Esophagus muscularis mucosa (tissue), 4 donors: Measurements from ENCODE around the gene IRX3. TPM values are rescaled to one million over a fixed set of nuclear protein-coding genes. Genes with fewer than 3 reads are reported as not detected.

Experiments
- DNase-seq: peaks from one replicate; pipeline ENCODE4 v3.0.0-alpha.2; 2017; ENCODE audit errors: extremely low spot score
- H3K27ac ChIP-seq, 4 donors: fragments of 200-600 bp; sonication (generic); replicated peaks in 1 of 4; 1 replicate in 3 of 4; 2 replicates in 1 of 4; pipeline ENCODE4 v1.5.1; 2016 to 2019; ENCODE audit warnings: mild to moderate bottlenecking in 1 of 4
- H3K27me3 ChIP-seq, 4 donors: fragments of 200-600 bp; sonication (generic); one replicate each; pipeline versions ENCODE4 v1.5.1 to v1.6.0; 2016 to 2019
- H3K36me3 ChIP-seq, 4 donors: fragments of 200-600 bp; sonication (generic); one replicate each; pipeline ENCODE4 v1.5.1; 2016 to 2019
- H3K4me1 ChIP-seq, 4 donors: fragments of 200-600 bp; sonication (generic); one replicate each; pipeline ENCODE4 v1.5.1; 2016 to 2019
- H3K4me3 ChIP-seq, 4 donors: fragments of 200-600 bp; sonication (generic); 1 replicate in 2 of 4; 2 replicates in 2 of 4; pipeline ENCODE4 v1.5.1; 2016 to 2019; ENCODE audit warnings: mild to moderate bottlenecking in 4 of 4, moderate library complexity in 1 of 4
- H3K9me3 ChIP-seq, 4 donors: fragments of 200-600 bp; sonication (generic); 1 replicate in 3 of 4; 2 replicates in 1 of 4; pipeline ENCODE4 v1.5.1; 2016 to 2019
- CTCF ChIP-seq, 3 experiments: fragments of 200-600 bp in 2 of 3; fragments of 450-650 bp in 1 of 3; sonication (generic) in 2 of 3; IDR thresholded peaks; one replicate each; pipeline ENCODE4 v1.5.1; 2017 to 2019; ENCODE audit warnings: antibody characterized with exemption in 3 of 3, mild to moderate bottlenecking in 2 of 3, moderate library complexity in 1 of 3
- EP300 ChIP-seq: sonication (generic); formaldehyde crosslinking; IDR thresholded peaks from one replicate; pipeline ENCODE4 v1.6.1; 2017; ENCODE audit warnings: antibody characterized with exemption
- POLR2A ChIP-seq: fragments of 450-650 bp; IDR thresholded peaks from one replicate; pipeline ENCODE4 v1.6.1; 2017; ENCODE audit warnings: antibody characterized with exemption, moderate library complexity, mild to moderate bottlenecking, low read depth
- POLR2AphosphoS5 ChIP-seq, 2 donors: sonication (generic); formaldehyde crosslinking; IDR thresholded peaks; one replicate each; pipeline ENCODE4 v1.6.1; 2017; ENCODE audit warnings: antibody characterized with exemption in 2 of 2
- WGBS: methylation state at CpG from one replicate; pipeline ENCODE4 v1.1.5; 2018; 5-methylcytosine and 5-hydroxymethylcytosine counted together
- intact Hi-C: fragments of 100-400 bp; cut with DNase I; formaldehyde crosslinking; loops from one replicate; pipeline ENCODE4 v1.15.1; 2023
- total RNA-seq, 4 donors: library from RNA; depleted of rRNA; stranded (reverse); fragments of >200 nt; gene quantifications; one replicate each; pipeline versions ENCODE4 v1.1.0 to v1.2.1, GENCODE V29; 2016

Gene IRX3
- total RNA-seq, 4 donors from 2014 or later, result 0.39 to 1.7 (median 1.1) TPM

- H3K27me3 ChIP-seq, result peaks cover 0 to 23% (median 0%) of the 10 kb centered on the region in 4 donors
- H3K9me3 ChIP-seq, result no peaks in the 10 kb centered on the region
- WGBS, result 84% methylated on average over 3 of the region's 4 CpGs
- no peak for DNase-seq
- H3K36me3 ChIP-seq, result no peaks in the 10 kb centered on the region
- no peak overlapping the region for H3K4me3 ChIP-seq
- intact Hi-C loops, result no loop called here
- peaks cover 0 to 11% (median 8%) of the 10 kb centered on the region in 4 donors for H3K4me1 ChIP-seq
- no peak overlapping the region for H3K27ac ChIP-seq
- TF ChIP-seq EP300 (no peak), POLR2AphosphoS5 (IDR thresholded peaks at IDR 0.05) (no peak), CTCF (IDR thresholded peaks at IDR 0.05) (no peak), POLR2A (no peak)
Observed at GRCh38 chr16:54242199-54242598, 44.4 kb downstream of the IRX3 start.

- WGBS, result 93% methylated on average over 6 of the region's 6 CpGs
Observed at GRCh38 chr16:54241525-54241924, 45.1 kb downstream of the IRX3 start.

GRCh38 chr16:54240271-54241129 lies 46.1 kb downstream of the IRX3 start:
- H3K27me3 ChIP-seq, result peaks cover 0 to 14% (median 0%) of the 10 kb centered on the region in 4 donors
- no peak for DNase-seq
- H3K4me3 ChIP-seq, result no peak overlapping the region
- H3K27ac ChIP-seq, result peak overlapping the region in 2 of 4 donors; percentile 24 to 29
- no peaks in the 10 kb centered on the region for H3K9me3 ChIP-seq
- intact Hi-C loops, result no loop called here
- WGBS, result 60% methylated on average over 9 of the region's 9 CpGs
- peaks cover 0 to 11% (median 8%) of the 10 kb centered on the region in 4 donors for H3K4me1 ChIP-seq
- TF ChIP-seq POLR2AphosphoS5 (IDR thresholded peaks at IDR 0.05), result no peak
- no peak for TF ChIP-seq POLR2A
- TF ChIP-seq EP300, result no peak
- no peak for TF ChIP-seq CTCF (IDR thresholded peaks at IDR 0.05)
- H3K36me3 ChIP-seq, result no peaks in the 10 kb centered on the region

More at GRCh38 chr16:54241525-54241924, 45.1 kb downstream of the IRX3 start:
- peaks cover 0 to 22% (median 0%) of the 10 kb centered on the region in 4 donors for H3K27me3 ChIP-seq
- H3K9me3 ChIP-seq, result no peaks in the 10 kb centered on the region
- intact Hi-C loops, result no loop called here
- no peak overlapping the region for H3K4me3 ChIP-seq
- no peaks in the 10 kb centered on the region for H3K36me3 ChIP-seq
- TF ChIP-seq POLR2A (no peak), POLR2AphosphoS5 (IDR thresholded peaks at IDR 0.05) (no peak), CTCF (IDR thresholded peaks at IDR 0.05) (no peak), EP300 (no peak)
- H3K27ac ChIP-seq, result no peak overlapping the region
- H3K4me1 ChIP-seq, result peaks cover 0 to 11% (median 8%) of the 10 kb centered on the region in 4 donors
- no peak for DNase-seq

- no peak for DNase-seq
- peaks cover 0 to 8% (median 0%) of the 10 kb centered on the region in 4 donors for H3K27me3 ChIP-seq
- H3K9me3 ChIP-seq, result no peaks in the 10 kb centered on the region
- WGBS, result 78% methylated on average over 7 of the region's 8 CpGs
- no peaks in the 10 kb centered on the region for H3K36me3 ChIP-seq
- H3K4me3 ChIP-seq, result no peak overlapping the region
- intact Hi-C loops, result no loop called here
- H3K27ac ChIP-seq, result peak overlapping the region in 1 of 4 donors; percentile 29
- peaks cover 0 to 14% (median 8%) of the 10 kb centered on the region in 4 donors for H3K4me1 ChIP-seq
- no peak for TF ChIP-seq POLR2A
- no peak for TF ChIP-seq CTCF (IDR thresholded peaks at IDR 0.05)
- no peak for TF ChIP-seq POLR2AphosphoS5 (IDR thresholded peaks at IDR 0.05)
- no peak for TF ChIP-seq EP300
Observed at GRCh38 chr16:54239456-54239855, 47.1 kb downstream of the IRX3 start.
